IMR-90 (cell line): Measurements from ENCODE around the gene SCRG1. TPM values are rescaled to one million over a fixed set of nuclear protein-coding genes. Genes with fewer than 3 reads are reported as not detected.

Source experiments
- ATAC-seq: fragments of 200-7000 bp; cut with Tn5 transposase; 2 replicates; pipeline ENCODE4 v1.9.1; 2020; ENCODE audit warnings: low read depth, mild to moderate bottlenecking, moderate library complexity
- BruUV-seq: library from RNA; stranded (reverse); fragments of 400-500 nt; replicated peaks from 2 replicates; lab custom pipeline; 2021; lab: Mats Ljungman, UMichigan
- CTCF ChIA-PET: fragments of 300-600 bp; formaldehyde crosslinking; extraction: SDS; loops from one replicate; lab custom pipeline; 2021; ENCODE audit warnings: antibody characterized with exemption; lab: Yijun Ruan, JAX
- POLR2A ChIA-PET: fragments of 300-600 bp; sonication (Branson Sonifier 250); formaldehyde crosslinking; loops from one replicate; lab custom pipeline; 2022; ENCODE audit warnings: antibody characterized with exemption; ENCODE audit not compliant: unreplicated experiment; lab: Charles Lee
- DNase-seq: peaks from one replicate; pipeline ENCODE4 v3.0.0; 2013
- H2AFZ ChIP-seq: replicated peaks from 2 replicates; pipeline ENCODE3; 2013; ENCODE audit warnings: low read length, mild to moderate bottlenecking; ENCODE audit not compliant: poor library complexity
- H2AK5ac ChIP-seq: 2 replicates; pipeline ENCODE4 v1.6.1; 2013; ENCODE audit warnings: low read depth, low read length, inconsistent platforms
- H2AK9ac ChIP-seq: replicated peaks from 2 replicates; pipeline ENCODE3; 2013; ENCODE audit warnings: mild to moderate bottlenecking, low read depth, low read length, moderate library complexity; ENCODE audit not compliant: poor library complexity
- H2BK120ac ChIP-seq: 2 replicates; pipeline ENCODE4 v1.6.1; 2013; ENCODE audit warnings: low read depth, low read length, inconsistent platforms
- H2BK15ac ChIP-seq: 3 replicates; pipeline ENCODE4 v1.6.1; 2013; ENCODE audit warnings: low read depth, low read length, inconsistent platforms
- H2BK20ac ChIP-seq: 2 replicates; pipeline ENCODE4 v1.6.1; 2013; ENCODE audit warnings: low read depth, mild to moderate bottlenecking, inconsistent platforms, low read length, moderate library complexity
- H2BK5ac ChIP-seq: 2 replicates; pipeline ENCODE4 v1.6.1; 2013; ENCODE audit warnings: mild to moderate bottlenecking, low read depth, low read length, inconsistent platforms; ENCODE audit not compliant: poor library complexity, severe bottlenecking
- H3K14ac ChIP-seq: replicated peaks from 2 replicates; pipeline ENCODE4 v1.6.1; 2013; ENCODE audit warnings: low read depth, low read length, inconsistent platforms
- H3K18ac ChIP-seq: 2 replicates; pipeline ENCODE4 v1.6.1; 2013; ENCODE audit warnings: low read depth, low read length, control low read depth
- H3K23ac ChIP-seq: 2 replicates; pipeline ENCODE4 v1.6.1; 2013; ENCODE audit warnings: low read depth, low read length, inconsistent platforms
- H3K27ac ChIP-seq: 2 replicates; pipeline ENCODE4 v1.5.1; 2013; ENCODE audit warnings: mild to moderate bottlenecking, control low read depth, low read length; ENCODE audit not compliant: insufficient read depth
- H3K27me3 ChIP-seq: 2 replicates; pipeline ENCODE4 v1.6.1; 2013; ENCODE audit warnings: low read length; ENCODE audit not compliant: control insufficient read depth, insufficient read depth
- H3K36me3 ChIP-seq: 2 replicates; pipeline ENCODE4 v1.6.1; 2013; ENCODE audit warnings: low read length, mixed read lengths; ENCODE audit not compliant: control insufficient read depth, insufficient read depth
- H3K4ac ChIP-seq: 2 replicates; pipeline ENCODE4 v1.6.1; 2013; ENCODE audit warnings: low read depth, low read length, inconsistent platforms
- H3K4me1 ChIP-seq: 2 replicates; pipeline ENCODE4 v1.6.1; 2013; ENCODE audit warnings: low read length, mixed read lengths; ENCODE audit not compliant: control insufficient read depth, insufficient read depth
- H3K4me2 ChIP-seq: 2 replicates; pipeline ENCODE4 v1.6.1; 2013; ENCODE audit warnings: low read depth, mild to moderate bottlenecking, control low read depth, low read length, moderate library complexity
- H3K4me3 ChIP-seq: 2 replicates; pipeline ENCODE4 v1.5.1; 2013; ENCODE audit warnings: low read depth, mild to moderate bottlenecking, control low read depth, low read length, moderate library complexity; ENCODE audit not compliant: insufficient read depth
- H3K56ac ChIP-seq: 2 replicates; pipeline ENCODE4 v1.6.1; 2013; ENCODE audit warnings: low read length, inconsistent platforms; ENCODE audit not compliant: insufficient read depth; ENCODE audit errors: extremely low read depth
- H3K79me1 ChIP-seq, 2 experiments: 2 replicates each; pipeline ENCODE4 v1.6.1; 2013; ENCODE audit warnings: low read length in 2 of 2, inconsistent platforms in 1 of 2, low read depth in 1 of 2
- H3K9ac ChIP-seq: 2 replicates; pipeline ENCODE4 v1.6.1; 2013; ENCODE audit warnings: low read depth, low read length, control low read depth
- H3K9me1 ChIP-seq: 2 replicates; pipeline ENCODE4 v1.6.1; 2013; ENCODE audit warnings: low read length, inconsistent platforms; ENCODE audit not compliant: insufficient read depth
- H3K9me3 ChIP-seq: 2 replicates; pipeline ENCODE4 v1.6.1; 2013; ENCODE audit warnings: low read length; ENCODE audit not compliant: control insufficient read depth, insufficient read depth
- H4K20me1 ChIP-seq: 2 replicates; pipeline ENCODE4 v1.6.1; 2013; ENCODE audit warnings: low read length, inconsistent platforms; ENCODE audit not compliant: insufficient read depth
- H4K5ac ChIP-seq: 2 replicates; pipeline ENCODE4 v1.6.1; 2013; ENCODE audit warnings: mild to moderate bottlenecking, low read depth, low read length, control low read depth
- H4K8ac ChIP-seq, 2 experiments: 2 replicates each; pipeline ENCODE4 v1.6.1; 2013; ENCODE audit warnings: low read depth in 2 of 2, low read length in 2 of 2, control low read depth in 1 of 2, inconsistent platforms in 1 of 2
- H4K91ac ChIP-seq: 2 replicates; pipeline ENCODE4 v1.6.1; 2013; ENCODE audit warnings: low read depth, low read length, inconsistent platforms; ENCODE audit not compliant: insufficient read depth
- BHLHE40 ChIP-seq: fragments of 150-350 bp; IDR thresholded peaks from 2 replicates; pipeline ENCODE4 v1.6.1; 2016; ENCODE audit warnings: mild to moderate bottlenecking, low read depth, low read length
- CEBPB ChIP-seq: IDR thresholded peaks from 2 replicates; pipeline ENCODE4 v1.6.1; 2012; ENCODE audit warnings: low read depth, low read length, improper control_type of control experiment
- CHD1 ChIP-seq: IDR thresholded peaks from 2 replicates; pipeline ENCODE4 v1.6.1; 2012; ENCODE audit warnings: low read depth, low read length, improper control_type of control experiment
- CTCF ChIP-seq: conservative IDR thresholded peaks from 2 replicates; pipeline ENCODE4 v1.5.1; 2012; ENCODE audit warnings: mild to moderate bottlenecking, low read depth, low read length, improper control_type of control experiment
- ELK1 ChIP-seq: fragments of 150-350 bp; IDR thresholded peaks from 2 replicates; pipeline ENCODE4 v1.6.1; 2016; ENCODE audit warnings: low read depth, mild to moderate bottlenecking, low read length, moderate library complexity, borderline replicate concordance
- MAFK ChIP-seq: IDR thresholded peaks from 2 replicates; pipeline ENCODE4 v1.6.1; 2012; ENCODE audit warnings: low read depth, low read length, improper control_type of control experiment
- MAZ ChIP-seq: IDR thresholded peaks from 2 replicates; pipeline ENCODE4 v1.6.1; 2012; ENCODE audit warnings: low read depth, mild to moderate bottlenecking, low read length, improper control_type of control experiment, moderate library complexity, borderline replicate concordance
- MXI1 ChIP-seq: IDR thresholded peaks from 2 replicates; pipeline ENCODE4 v1.6.1; 2012; ENCODE audit warnings: low read depth, mild to moderate bottlenecking, low read length, moderate library complexity, borderline replicate concordance
- NFE2L2 ChIP-seq: fragments of 150-350 bp; IDR thresholded peaks from 2 replicates; pipeline ENCODE4 v1.6.1; 2016; ENCODE audit warnings: low read depth, mild to moderate bottlenecking, low read length
- POLR2A ChIP-seq: IDR thresholded peaks from 2 replicates; pipeline ENCODE4 v1.6.1; 2012; ENCODE audit warnings: mild to moderate bottlenecking, low read depth, low read length
- RAD21 ChIP-seq: IDR thresholded peaks from 2 replicates; pipeline ENCODE4 v1.6.1; 2012; ENCODE audit warnings: low read length, improper control_type of control experiment
- RCOR1 ChIP-seq: IDR thresholded peaks from 2 replicates; pipeline ENCODE4 v1.6.1; 2012; ENCODE audit warnings: mild to moderate bottlenecking, low read length, improper control_type of control experiment; ENCODE audit not compliant: insufficient replicate concordance
- RFX5 ChIP-seq: IDR thresholded peaks from 2 replicates; pipeline ENCODE4 v1.8.0; 2012; ENCODE audit warnings: low read depth, mild to moderate bottlenecking, low read length, moderate library complexity
- SMC3 ChIP-seq: fragments of 150-350 bp; IDR thresholded peaks from 2 replicates; pipeline ENCODE4 v1.6.1; 2016; ENCODE audit warnings: low read depth, mild to moderate bottlenecking, antibody characterized with exemption, low read length, moderate library complexity
- USF2 ChIP-seq: fragments of 150-350 bp; IDR thresholded peaks from 2 replicates; pipeline ENCODE4 v1.6.1; 2017; ENCODE audit warnings: mild to moderate bottlenecking, antibody characterized with exemption, low read length, low read depth
- WGBS, 2 experiments: methylation state at CpG; one replicate each; pipeline versions ENCODE4 v1.1.5 to v1.1.7; 2013; ENCODE audit warnings: missing lambda C conversion rate in 2 of 2; ENCODE audit not compliant: insufficient read length in 1 of 2; ENCODE audit errors: extremely low coverage in 2 of 2; 5-methylcytosine and 5-hydroxymethylcytosine counted together
- dilution Hi-C: fragments of 300-500 bp; cut with HindIII; formaldehyde crosslinking; loops from one replicate; pipeline ENCODE4 v1.14.3; 2018; ENCODE audit warnings: low sequenced_read_pairs; ENCODE audit not compliant: unreplicated experiment
- in situ Hi-C: fragments of 300-500 bp; cut with MboI; formaldehyde crosslinking; loops from 3 replicates; pipeline ENCODE4 v1.14.3; 2019; ENCODE audit warnings: low sequenced_read_pairs, inconsistent platforms, mixed read lengths
- intact Hi-C: fragments of 100-400 bp; cut with micrococcal nuclease; formaldehyde crosslinking; loops from 2 replicates; pipeline ENCODE4 v1.10.0; 2022
- polyA plus RNA-seq, 3 experiments: library from polyadenylated mRNA; depleted of rRNA; stranded (reverse); fragments of >200 nt; gene quantifications; 2 replicates each; pipeline ENCODE4 v1.2.3, GENCODE V29; 2012; ENCODE audit warnings: low replicate concordance in 1 of 3
- total RNA-seq: library from RNA; depleted of rRNA; stranded (reverse); fragments of >200 nt; gene quantifications from 2 replicates; pipeline ENCODE4 v1.2.3, GENCODE V29; 2012

SCRG1 gene
- total and polyA plus RNA-seq, 2 of the 4 experiments (the other 2 are of a cell fraction), result under 0.01 to 0.22 TPM

- H2BK120ac ChIP-seq, result 0 out of 2 replicates have a peak overlapping the region, but pooled peaks have one; percentile 11
These were observed 53.3 kb downstream of the SCRG1 start for GRCh38 chr4:173345648-173346047.

More at GRCh38 chr4:173345648-173346047, 53.3 kb downstream of the SCRG1 start:
- H4K5ac ChIP-seq, result no peak overlapping the region
- H2AK5ac ChIP-seq, result no peak overlapping the region
- BruUV-seq, result no TSS peak
- no peak overlapping the region for H3K56ac ChIP-seq
- ATAC-seq (peak; percentile 14), DNase-seq (no peak)
- no peaks in the 10 kb centered on the region for H3K27me3 ChIP-seq
- WGBS, 2 experiments, result no CpG with 5 or more reads among the region's 2 CpGs
- H3K14ac ChIP-seq, result no peak overlapping the region
- no peak overlapping the region for H3K23ac ChIP-seq
- ChIA-PET CTCF (interaction anchor here (2.2 kb wide), 1 partner anchor 28 kb away, joined by 5 read pairs; no protein-coding TSS in a partner anchor), POLR2A (interaction anchor here (0.7 to 1.6 kb wide), 2 partner anchors 11 to 19 kb away, joined by 4 read pairs; partner anchors contain the start of gene HMGB2)
- no peaks in the 10 kb centered on the region for H3K9me1 ChIP-seq
- H2AK9ac ChIP-seq, result no peak overlapping the region
- H3K27ac ChIP-seq, result no peak overlapping the region
- no peak overlapping the region for H4K91ac ChIP-seq
- H3K4me3 ChIP-seq, result no peak overlapping the region
- H3K36me3 ChIP-seq, result no peaks in the 10 kb centered on the region
- no peaks in the 10 kb centered on the region for H4K20me1 ChIP-seq
- H4K8ac ChIP-seq, result no peak overlapping the region
- TF ChIP-seq MXI1 (no peak), POLR2A (no peak), BHLHE40 (no peak), MAFK (no peak), USF2 (no peak), RFX5 (no peak), CTCF (no peak), CEBPB (no peak), RCOR1 (no peak), RAD21 (no peak), NFE2L2 (no peak), CHD1 (no peak), ELK1 (no peak), SMC3 (no peak), MAZ (no peak)
- H2BK5ac ChIP-seq, result no peak overlapping the region
- H3K9me3 ChIP-seq, result no peaks in the 10 kb centered on the region
- in situ Hi-C loops, result no loop called here
- no peak overlapping the region for H2AFZ ChIP-seq
- H3K4ac ChIP-seq, result no peak overlapping the region
- H3K18ac ChIP-seq, result no peak overlapping the region
- intact Hi-C loops, result no loop called here
- dilution Hi-C loops, result no loop called here
- H3K4me1 ChIP-seq, result peaks cover 2% of the 10 kb centered on the region; the same call in 1 of the 2 replicates
- no peak overlapping the region for H2BK15ac ChIP-seq
- 0 out of 2 replicates have a peak overlapping the region, but pooled peaks have one; percentile 21 for H2BK20ac ChIP-seq
- no peaks in the 10 kb centered on the region for H3K79me1 ChIP-seq
- H3K4me2 ChIP-seq, result peak overlapping the region; percentile 27; the same call in 1 of the 2 replicates
- H3K9ac ChIP-seq, result peak overlapping the region; percentile 37; the same call in 1 of the 2 replicates
